AG04450 (cell line): ENCODE measurements around the gene TMEM171. TPM values are rescaled to one million over a fixed set of nuclear protein-coding genes. Genes with fewer than 3 reads are reported as not detected.

Source experiments
- CTCF ChIA-PET: fragments of 300-600, 350-600 bp; formaldehyde crosslinking; extraction: SDS; loops from one replicate; lab custom pipeline; 2022; ENCODE audit warnings: antibody characterized with exemption, inconsistent platforms; lab: Charles Lee
- POLR2A ChIA-PET: fragments of 350-600 bp; formaldehyde crosslinking; extraction: SDS; loops from one replicate; lab custom pipeline; 2021; ENCODE audit warnings: antibody characterized with exemption, inconsistent platforms; lab: Yijun Ruan, JAX
- DNase-seq: peaks from one replicate; pipeline ENCODE4 v3.0.0-alpha.2; 2011; ENCODE audit warnings: low read depth, low spot score
- H3K27ac ChIP-seq: one replicate; pipeline ENCODE4 v1.5.1; 2012; ENCODE audit warnings: low read depth, low read length, control low read depth
- H3K27me3 ChIP-seq: one replicate; pipeline ENCODE4 v1.6.0; 2012; ENCODE audit warnings: low read length; ENCODE audit not compliant: control insufficient read depth, insufficient read depth
- H3K4me3 ChIP-seq: 2 replicates; pipeline ENCODE4 v1.5.1; 2011; ENCODE audit warnings: mild to moderate bottlenecking, low read depth, low read length, control low read depth
- H3K9me3 ChIP-seq: 2 replicates; pipeline ENCODE4 v1.5.1; 2012; ENCODE audit warnings: low read length; ENCODE audit not compliant: control insufficient read depth, insufficient read depth
- polyA plus RNA-seq: library from polyadenylated mRNA; depleted of rRNA; stranded (reverse); fragments of >200 nt; gene quantifications from 2 replicates; pipeline ENCODE4 v1.2.3, GENCODE V29; 2011
- TF ChIP-seq, protein P1 (sequence below): IDR thresholded peaks from 2 replicates; pipeline ENCODE4 v1.5.1; 2011; ENCODE audit warnings: low read depth, low read length, control low read depth, inconsistent platforms

The TMEM171 gene
- polyA plus RNA-seq, 1 experiment = 10.6 TPM

- H3K4me3 ChIP-seq = no peak overlapping the region
- DNase-seq = no peak
- H3K9me3 ChIP-seq = no peaks in the 10 kb centered on the region; the same call in 1 of the 2 replicates
- ChIA-PET CTCF (interaction anchor here (1.1 kb wide), 1 partner anchor 97 kb away, joined by 3 read pairs; no protein-coding TSS in a partner anchor), POLR2A (no interaction called here)
- TF ChIP-seq, protein P1, sequence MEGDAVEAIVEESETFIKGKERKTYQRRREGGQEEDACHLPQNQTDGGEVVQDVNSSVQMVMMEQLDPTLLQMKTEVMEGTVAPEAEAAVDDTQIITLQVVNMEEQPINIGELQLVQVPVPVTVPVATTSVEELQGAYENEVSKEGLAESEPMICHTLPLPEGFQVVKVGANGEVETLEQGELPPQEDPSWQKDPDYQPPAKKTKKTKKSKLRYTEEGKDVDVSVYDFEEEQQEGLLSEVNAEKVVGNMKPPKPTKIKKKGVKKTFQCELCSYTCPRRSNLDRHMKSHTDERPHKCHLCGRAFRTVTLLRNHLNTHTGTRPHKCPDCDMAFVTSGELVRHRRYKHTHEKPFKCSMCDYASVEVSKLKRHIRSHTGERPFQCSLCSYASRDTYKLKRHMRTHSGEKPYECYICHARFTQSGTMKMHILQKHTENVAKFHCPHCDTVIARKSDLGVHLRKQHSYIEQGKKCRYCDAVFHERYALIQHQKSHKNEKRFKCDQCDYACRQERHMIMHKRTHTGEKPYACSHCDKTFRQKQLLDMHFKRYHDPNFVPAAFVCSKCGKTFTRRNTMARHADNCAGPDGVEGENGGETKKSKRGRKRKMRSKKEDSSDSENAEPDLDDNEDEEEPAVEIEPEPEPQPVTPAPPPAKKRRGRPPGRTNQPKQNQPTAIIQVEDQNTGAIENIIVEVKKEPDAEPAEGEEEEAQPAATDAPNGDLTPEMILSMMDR = no peak
- H3K27ac ChIP-seq = no peak overlapping the region
- H3K27me3 ChIP-seq = no peaks in the 10 kb centered on the region
Measured at GRCh38 chr5:73118391-73118973, 1.9 kb upstream of the TMEM171 start.

GRCh38 chr5:73119451-73120157 is 771 bp upstream of the TMEM171 start:
- no peak for DNase-seq
- ChIA-PET POLR2A (no interaction called here), CTCF (interaction anchor here (1.1 kb wide), 1 partner anchor 96 kb away, joined by 3 read pairs; no protein-coding TSS in a partner anchor)
- Histone ChIP-seq H3K9me3 (no peaks in the 10 kb centered on the region; the same call in 1 of the 2 replicates), H3K27ac (no peak overlapping the region), H3K27me3 (no peaks in the 10 kb centered on the region), H3K4me3 (peak overlapping the region; percentile 14)
- TF ChIP-seq, protein P1 = no peak

GRCh38 chr5:73121119-73121463 is 716 bp downstream of the TMEM171 start:
- H3K4me3 ChIP-seq = peak overlapping the region; percentile 75
- H3K27ac ChIP-seq = no peak overlapping the region
- no peaks in the 10 kb centered on the region; the same call in 1 of the 2 replicates for H3K9me3 ChIP-seq
- TF ChIP-seq, protein P1 = no peak
- no peak for DNase-seq
- ChIA-PET CTCF (no interaction called here), POLR2A (no interaction called here)
- H3K27me3 ChIP-seq = no peaks in the 10 kb centered on the region

- DNase-seq = no peak
- ChIA-PET CTCF (interaction anchor here (1.4 kb wide), 2 partner anchors 78 to 93 kb away, joined by 4 to 6 read pairs; no protein-coding TSS in a partner anchor), POLR2A (no interaction called here)
- Histone ChIP-seq H3K27ac (no peak overlapping the region), H3K27me3 (peaks cover 3% of the 10 kb centered on the region), H3K9me3 (no peaks in the 10 kb centered on the region; the same call in 1 of the 2 replicates), H3K4me3 (no peak overlapping the region)
- TF ChIP-seq, protein P1 = no peak
Measured at GRCh38 chr5:73122875-73123810, 2.8 kb downstream of the TMEM171 start.
